Neural cell (in vitro differentiated cells): ENCODE data around the gene MRTFB. TPM values are rescaled to one million over a fixed set of nuclear protein-coding genes. Genes with fewer than 3 reads are reported as not detected.

ENCODE experiments used
- H2AFZ ChIP-seq: fragments of 200-600, 300-800 bp; sonication (generic), shearing (Covaris generic); 2 replicates; pipeline ENCODE4 v1.6.0; 2014; ENCODE audit warnings: low read depth, mild to moderate bottlenecking, antibody characterized with exemption, low read length, moderate library complexity
- H3F3A ChIP-seq: fragments of 200-600 bp; shearing (Covaris generic); 2 replicates; pipeline ENCODE4 v1.6.1; 2016; ENCODE audit warnings: mild to moderate bottlenecking, moderate library complexity, mixed read lengths, antibody characterized with exemption, low read length; ENCODE audit not compliant: insufficient read depth, poor library complexity, severe bottlenecking
- H3K27ac ChIP-seq: fragments of 200-600, 300-800 bp; sonication (generic), shearing (Covaris generic); 2 replicates; pipeline ENCODE4 v1.5.1; 2014; ENCODE audit warnings: mild to moderate bottlenecking, low read length, moderate library complexity
- H3K27me3 ChIP-seq: fragments of 300-800, 200-600 bp; sonication (generic), shearing (Covaris generic); 2 replicates; pipeline ENCODE4 v1.6.0; 2014; ENCODE audit warnings: mild to moderate bottlenecking, low read depth, low read length, moderate library complexity; ENCODE audit not compliant: insufficient read depth
- H3K36me3 ChIP-seq: fragments of 300-800, 200-600 bp; sonication (generic), shearing (Covaris generic); 2 replicates; pipeline ENCODE4 v1.5.1; 2014; ENCODE audit warnings: mild to moderate bottlenecking, antibody characterized with exemption, low read length, moderate library complexity; ENCODE audit not compliant: insufficient read depth
- H3K4me2 ChIP-seq: fragments of 300-800, 200-600 bp; sonication (generic), shearing (Covaris generic); 2 replicates; pipeline ENCODE4 v1.6.0; 2014; ENCODE audit warnings: mild to moderate bottlenecking, low read length
- H3K4me3 ChIP-seq: fragments of 300-800, 200-600 bp; sonication (generic), shearing (Covaris generic); 2 replicates; pipeline ENCODE4 v1.5.1; 2014; ENCODE audit warnings: mild to moderate bottlenecking, low read length, moderate library complexity
- H3K79me2 ChIP-seq: fragments of 200-600 bp; shearing (Covaris generic); replicated peaks from 2 replicates; pipeline ENCODE4 v1.6.0; 2014; ENCODE audit warnings: mild to moderate bottlenecking, low read length, moderate library complexity; ENCODE audit not compliant: insufficient read depth
- H3K9ac ChIP-seq: fragments of 300-800, 200-600 bp; sonication (generic), shearing (Covaris generic); 2 replicates; pipeline ENCODE4 v1.6.1; 2016; ENCODE audit warnings: mild to moderate bottlenecking, low read length, mixed read lengths
- H3K9me2 ChIP-seq: fragments of 200-600 bp; shearing (Covaris generic); 2 replicates; pipeline ENCODE4 v1.6.1; 2016; ENCODE audit warnings: mild to moderate bottlenecking, low read length, mixed read lengths; ENCODE audit not compliant: insufficient read depth
- H3K9me3 ChIP-seq: fragments of 200-600, 300-800 bp; sonication (generic), shearing (Covaris generic); 2 replicates; pipeline ENCODE4 v1.6.1; 2016; ENCODE audit warnings: mild to moderate bottlenecking, mixed run types, low read length, moderate library complexity, mixed read lengths
- H4K20me1 ChIP-seq: fragments of 200-600 bp; shearing (Covaris generic); 2 replicates; pipeline ENCODE4 v1.6.1; 2016; ENCODE audit warnings: mild to moderate bottlenecking, mixed run types; ENCODE audit not compliant: insufficient read depth
- CTCF ChIP-seq: fragments of 450-650 bp; IDR thresholded peaks from 2 replicates; pipeline ENCODE4 v1.5.1; 2014; ENCODE audit warnings: antibody characterized with exemption, mild to moderate bottlenecking, moderate library complexity; ENCODE audit not compliant: poor library complexity, severe bottlenecking
- EP300 ChIP-seq: fragments of 450-650 bp; conservative IDR thresholded peaks from 2 replicates; pipeline ENCODE4 v1.6.1; 2014; ENCODE audit warnings: antibody characterized with exemption, mild to moderate bottlenecking, moderate library complexity; ENCODE audit not compliant: poor library complexity, severe bottlenecking
- EZH2 ChIP-seq: fragments of 200-600, 300-800 bp; shearing (Covaris generic), sonication (generic); IDR thresholded peaks from 2 replicates; pipeline ENCODE4 v1.6.1; 2014; ENCODE audit warnings: antibody characterized with exemption, low read length, borderline replicate concordance, mild to moderate bottlenecking; ENCODE audit not compliant: insufficient read depth, poor library complexity, severe bottlenecking
- MXI1 ChIP-seq: fragments of 450-650 bp; conservative IDR thresholded peaks from 2 replicates; pipeline ENCODE4 v1.6.1; 2014; ENCODE audit warnings: antibody characterized with exemption, mild to moderate bottlenecking; ENCODE audit not compliant: poor library complexity, severe bottlenecking
- POLR2AphosphoS5 ChIP-seq: IDR thresholded peaks from 2 replicates; pipeline ENCODE4 v1.6.1; 2012
- RAD21 ChIP-seq: fragments of 450-650 bp; conservative IDR thresholded peaks from 2 replicates; pipeline ENCODE4 v1.6.1; 2014; ENCODE audit warnings: antibody characterized with exemption, mild to moderate bottlenecking, moderate library complexity
- REST ChIP-seq: IDR thresholded peaks from 2 replicates; pipeline ENCODE4 v1.6.1; 2012; ENCODE audit warnings: borderline replicate concordance
- SMC3 ChIP-seq: fragments of 450-650 bp; conservative IDR thresholded peaks from 2 replicates; pipeline ENCODE4 v1.6.1; 2014; ENCODE audit warnings: antibody characterized with exemption, mild to moderate bottlenecking, moderate library complexity; ENCODE audit not compliant: poor library complexity
- TAF1 ChIP-seq: IDR thresholded peaks from 2 replicates; pipeline ENCODE4 v1.6.1; 2012; ENCODE audit warnings: low read depth
- polyA plus RNA-seq: library from polyadenylated mRNA; depleted of rRNA; stranded (reverse); fragments of >200 nt; gene quantifications from 2 replicates; pipeline ENCODE4 v1.2.3, GENCODE V29; 2014

Gene MRTFB
- polyA plus RNA-seq, 1 donor from 2014 or later, result 18.6 TPM

GRCh38 chr16:14056970-14057369 is 14.1 kb upstream of the MRTFB start:
- Histone ChIP-seq H3K4me2 (no peak overlapping the region), H3K27ac (no peak overlapping the region), H3K79me2 (no peaks in the 10 kb centered on the region), H2AFZ (no peak overlapping the region), H3F3A (no peaks in the 10 kb centered on the region), H3K27me3 (no peaks in the 10 kb centered on the region), H3K9ac (no peak overlapping the region), H3K9me2 (no peaks in the 10 kb centered on the region), H3K36me3 (no peaks in the 10 kb centered on the region), H4K20me1 (no peaks in the 10 kb centered on the region), H3K4me3 (no peak overlapping the region), H3K9me3 (no peaks in the 10 kb centered on the region)
- TF ChIP-seq POLR2AphosphoS5 (no peak), TAF1 (no peak), RAD21 (no peak), MXI1 (no peak), SMC3 (no peak), EP300 (no peak)

GRCh38 chr16:14057878-14058382 is 13.2 kb upstream of the MRTFB start:
- TF ChIP-seq CTCF, result no peak
- TF ChIP-seq RAD21, result no peak
- TF ChIP-seq SMC3, result no peak
- TF ChIP-seq POLR2AphosphoS5, result no peak
- no peak for TF ChIP-seq MXI1
- no peak for TF ChIP-seq EZH2
- no peak for TF ChIP-seq EP300
- no peak for TF ChIP-seq TAF1

GRCh38 chr16:14061732-14062259 is 9.3 kb upstream of the MRTFB start:
- Histone ChIP-seq H3K27ac (no peak overlapping the region), H3K79me2 (no peaks in the 10 kb centered on the region), H4K20me1 (no peaks in the 10 kb centered on the region), H3K9me2 (no peaks in the 10 kb centered on the region), H3K9ac (no peak overlapping the region), H3F3A (no peaks in the 10 kb centered on the region), H3K4me3 (no peak overlapping the region), H2AFZ (no peak overlapping the region), H3K4me2 (no peak overlapping the region), H3K27me3 (no peaks in the 10 kb centered on the region), H3K36me3 (no peaks in the 10 kb centered on the region), H3K9me3 (no peaks in the 10 kb centered on the region)
- TF ChIP-seq EZH2 (no peak), SMC3 (no peak), RAD21 (no peak), TAF1 (no peak), POLR2AphosphoS5 (no peak), EP300 (no peak), CTCF (no peak), MXI1 (no peak), REST (no peak)

More at GRCh38 chr16:14057878-14058382, 13.2 kb upstream of the MRTFB start:
- Histone ChIP-seq H3K27ac (no peak overlapping the region), H3K27me3 (no peaks in the 10 kb centered on the region), H3K4me3 (no peak overlapping the region), H3K4me2 (no peak overlapping the region), H3F3A (no peaks in the 10 kb centered on the region), H3K79me2 (no peaks in the 10 kb centered on the region), H2AFZ (no peak overlapping the region), H3K9ac (no peak overlapping the region), H3K9me3 (no peaks in the 10 kb centered on the region), H3K9me2 (no peaks in the 10 kb centered on the region), H4K20me1 (no peaks in the 10 kb centered on the region), H3K36me3 (no peaks in the 10 kb centered on the region)
